OCI-LY1 (cell line): Measurements from ENCODE around the gene SNED1.

Experiments used
- H2AFZ ChIP-seq: fragments of 200-600 bp; sonication (generic), shearing (Covaris generic); 2 replicates; pipeline ENCODE4 v1.6.0; 2014; ENCODE audit warnings: antibody characterized with exemption, mild to moderate bottlenecking, low read length
- H3F3A ChIP-seq: fragments of 200-600 bp; sonication (generic), shearing (Covaris generic); 2 replicates; pipeline ENCODE4 v1.6.0; 2014; ENCODE audit warnings: mild to moderate bottlenecking, antibody characterized with exemption, low read length, moderate library complexity; ENCODE audit not compliant: insufficient read depth
- H3K27ac ChIP-seq: fragments of 200-600 bp; sonication (generic); 2 replicates; pipeline ENCODE4 v1.5.1; 2014; ENCODE audit warnings: low read length, mixed run types, mild to moderate bottlenecking, low read depth; ENCODE audit not compliant: poor library complexity, severe bottlenecking
- H3K27me3 ChIP-seq: fragments of 200-600 bp; sonication (generic); 2 replicates; pipeline ENCODE4 v1.6.0; 2014; ENCODE audit warnings: antibody characterized with exemption, mild to moderate bottlenecking, low read length, moderate library complexity; ENCODE audit not compliant: insufficient read depth
- H3K36me3 ChIP-seq: fragments of 200-600 bp; sonication (generic); 2 replicates; pipeline ENCODE4 v1.6.1; 2014; ENCODE audit warnings: mild to moderate bottlenecking, antibody characterized with exemption, low read length, moderate library complexity, mixed read lengths; ENCODE audit not compliant: insufficient read depth
- H3K4me1 ChIP-seq: fragments of 200-600 bp; sonication (generic); 2 replicates; pipeline ENCODE4 v1.5.1; 2014; ENCODE audit warnings: mild to moderate bottlenecking, low read length, moderate library complexity; ENCODE audit not compliant: insufficient read depth, severe bottlenecking
- H3K4me2 ChIP-seq: fragments of 200-600 bp; sonication (generic), shearing (Covaris generic); 2 replicates; pipeline ENCODE4 v1.6.1; 2014; ENCODE audit warnings: low read length
- H3K4me3 ChIP-seq: fragments of 200-600 bp; sonication (generic); 2 replicates; pipeline ENCODE4 v1.5.1; 2014; ENCODE audit warnings: low read length, low read depth, mild to moderate bottlenecking, mixed read lengths; ENCODE audit not compliant: poor library complexity, severe bottlenecking
- H3K79me2 ChIP-seq: fragments of 200-600 bp; shearing (Covaris generic); 2 replicates; pipeline ENCODE4 v1.6.1; 2016; ENCODE audit warnings: mixed run types, low read length, mixed read lengths; ENCODE audit not compliant: insufficient read depth
- H3K9ac ChIP-seq: fragments of 200-600 bp; sonication (generic), shearing (Covaris generic); 2 replicates; pipeline ENCODE4 v1.6.1; 2014; ENCODE audit warnings: mild to moderate bottlenecking, low read length, mixed read lengths
- H3K9me2 ChIP-seq: fragments of 200-600 bp; sonication (generic), shearing (Covaris generic); 2 replicates; pipeline ENCODE4 v1.6.1; 2014; ENCODE audit warnings: low read depth, mild to moderate bottlenecking, low read length, mixed read lengths
- H3K9me3 ChIP-seq: fragments of 200-600 bp; shearing (Covaris generic); 2 replicates; pipeline ENCODE4 v1.6.1; 2014; ENCODE audit warnings: low read length, mixed read lengths
- H4K20me1 ChIP-seq: fragments of 200-600 bp; sonication (generic), shearing (Covaris generic); 2 replicates; pipeline ENCODE4 v1.6.0; 2016; ENCODE audit warnings: mild to moderate bottlenecking, low read length; ENCODE audit not compliant: insufficient read depth
- CTCF ChIP-seq: fragments of 200-600 bp; sonication (generic), shearing (Covaris generic); IDR thresholded peaks from 2 replicates; pipeline ENCODE4 v1.5.1; 2017; ENCODE audit warnings: mild to moderate bottlenecking, antibody characterized with exemption, low read length, moderate library complexity, mixed read lengths
- EZH2 ChIP-seq: fragments of 200-600 bp; sonication (generic), shearing (Covaris generic); IDR thresholded peaks from 2 replicates; pipeline ENCODE4 v1.8.0; 2017; ENCODE audit warnings: borderline replicate concordance, mixed run types, mild to moderate bottlenecking, antibody characterized with exemption, low read length, moderate library complexity, mixed read lengths

SNED1 gene

GRCh38 chr2:241009601-241010530 lies 11.4 kb downstream of the SNED1 start:
- no peaks in the 10 kb centered on the region for H3K9me2 ChIP-seq
- no peaks in the 10 kb centered on the region for H3F3A ChIP-seq
- no peak for TF ChIP-seq CTCF
- H3K4me1 ChIP-seq = peaks cover 30% of the 10 kb centered on the region
- no peak overlapping the region for H3K27ac ChIP-seq
- H3K9me3 ChIP-seq = peaks cover 9% of the 10 kb centered on the region
- no peak overlapping the region for H2AFZ ChIP-seq
- no peaks in the 10 kb centered on the region for H3K36me3 ChIP-seq
- H3K9ac ChIP-seq = no peak overlapping the region
- H3K27me3 ChIP-seq = peaks cover 12% of the 10 kb centered on the region; the same call in 1 of the 2 replicates
- no peak overlapping the region for H3K4me2 ChIP-seq
- H3K79me2 ChIP-seq = no peaks in the 10 kb centered on the region
- no peak overlapping the region for H3K4me3 ChIP-seq
- H4K20me1 ChIP-seq = no peaks in the 10 kb centered on the region

DNA sequence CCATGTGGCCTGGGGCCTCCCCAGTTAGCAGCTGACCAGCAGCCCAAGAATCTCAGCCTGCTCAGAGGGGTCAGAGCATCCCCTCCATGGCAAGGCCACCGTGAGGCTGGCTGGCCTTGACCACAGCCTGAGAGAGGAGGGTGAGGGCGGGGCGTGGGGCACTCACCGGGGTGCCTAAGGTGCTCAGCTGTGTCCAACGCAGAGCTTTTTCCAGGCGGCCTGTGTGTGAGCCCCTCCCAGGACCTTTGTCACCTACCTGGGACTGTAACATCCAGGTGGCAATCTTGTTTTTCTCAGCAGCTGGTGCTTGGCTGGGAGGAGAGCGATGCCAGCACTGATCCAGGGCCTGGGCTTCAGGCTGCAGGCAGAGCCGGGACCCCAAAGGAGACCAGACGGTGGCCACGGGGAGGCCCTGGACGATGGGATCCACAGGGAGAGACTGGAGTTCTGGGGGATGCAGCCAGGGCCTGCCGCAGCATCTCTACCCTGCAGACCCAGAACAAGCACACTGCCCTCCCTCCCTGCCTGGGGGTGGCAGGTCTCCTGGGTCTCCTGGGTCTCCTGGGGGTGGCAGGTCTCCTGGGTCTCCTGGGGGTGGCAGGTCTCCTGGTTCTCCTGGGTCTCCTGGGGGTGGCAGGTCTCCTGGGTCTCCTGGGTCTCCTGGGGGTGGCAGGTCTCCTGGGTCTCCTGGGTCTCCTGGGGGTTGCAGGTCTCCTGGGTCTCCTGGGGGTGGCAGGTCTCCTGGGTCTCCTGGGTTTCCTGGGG lies 12.3 kb downstream of the SNED1 start:
- Histone ChIP-seq H3K9ac (no peak overlapping the region), H3K9me3 (peaks cover 7% of the 10 kb centered on the region), H2AFZ (no peak overlapping the region), H4K20me1 (no peaks in the 10 kb centered on the region), H3K4me1 (peaks cover 30% of the 10 kb centered on the region), H3K4me2 (no peak overlapping the region), H3K79me2 (no peaks in the 10 kb centered on the region), H3F3A (no peaks in the 10 kb centered on the region), H3K9me2 (no peaks in the 10 kb centered on the region), H3K27me3 (peaks cover 12% of the 10 kb centered on the region; the same call in 1 of the 2 replicates), H3K4me3 (no peak overlapping the region), H3K36me3 (no peaks in the 10 kb centered on the region), H3K27ac (no peak overlapping the region)
- TF ChIP-seq EZH2 (no peak), CTCF (no peak)

DNA sequence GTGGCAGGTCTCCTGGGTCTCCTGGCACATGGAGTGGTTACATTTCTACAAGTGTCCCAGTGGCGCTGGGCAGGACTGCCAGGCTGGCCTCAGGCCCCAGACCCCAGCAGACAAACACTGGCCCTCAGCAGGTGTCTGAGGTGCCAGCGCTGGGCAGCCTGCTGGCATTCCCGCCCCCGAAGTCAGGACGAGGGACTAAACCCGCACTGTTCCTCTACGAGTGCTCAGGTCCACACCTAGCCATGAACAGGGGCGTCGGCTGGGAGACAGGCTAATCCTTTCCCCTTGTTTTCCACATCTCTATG lies 12.8 kb downstream of the SNED1 start:
- Histone ChIP-seq H2AFZ (no peak overlapping the region), H3K36me3 (no peaks in the 10 kb centered on the region), H3K27ac (peak overlapping the region; percentile 52), H3K4me2 (no peak overlapping the region), H3K9ac (no peak overlapping the region), H3K79me2 (no peaks in the 10 kb centered on the region), H3F3A (no peaks in the 10 kb centered on the region), H3K4me3 (no peak overlapping the region), H4K20me1 (no peaks in the 10 kb centered on the region), H3K27me3 (peaks cover 9% of the 10 kb centered on the region; the same call in 1 of the 2 replicates), H3K4me1 (peaks cover 30% of the 10 kb centered on the region), H3K9me3 (peaks cover 1% of the 10 kb centered on the region; the same call in 1 of the 2 replicates), H3K9me2 (no peaks in the 10 kb centered on the region)
- TF ChIP-seq CTCF (no peak), EZH2 (no peak)
